ENCODE measurements around the gene SELENOF.
A peak's percentile ranks its signal among the peaks of the same experiment; 100 is the strongest.
"Not testable (repeated sequence)": the region's sequence is repeated elsewhere in the genome, so short reads cannot be mapped to it uniquely, and the experiment has no call there.

The SELENOF gene

DNA sequence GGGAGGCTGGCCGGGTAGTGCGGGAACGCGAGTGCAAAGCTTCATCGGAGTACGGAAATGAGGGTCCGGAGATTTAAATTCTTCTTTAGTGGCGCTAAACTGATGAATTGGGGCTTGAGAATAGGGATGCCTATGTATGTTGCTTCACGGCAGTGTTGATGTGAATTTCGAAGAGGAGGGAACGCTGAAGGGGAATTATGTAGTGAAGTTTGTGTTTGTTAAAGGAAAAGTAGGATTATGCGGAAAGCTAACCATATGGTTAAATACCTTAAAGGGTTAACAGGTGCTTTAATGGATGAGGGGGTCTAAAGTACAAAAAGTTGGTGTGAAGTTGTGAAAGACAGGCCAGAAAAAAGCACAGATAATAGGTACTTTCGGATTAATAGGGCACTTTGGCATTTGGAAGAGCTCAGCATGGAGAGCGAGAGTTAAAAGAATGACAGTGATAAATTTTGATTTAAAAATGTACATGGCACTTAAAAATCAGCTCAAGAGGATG is 1.9 kb upstream of the SELENOF start:
- DNase-seq, result no peak

DNA sequence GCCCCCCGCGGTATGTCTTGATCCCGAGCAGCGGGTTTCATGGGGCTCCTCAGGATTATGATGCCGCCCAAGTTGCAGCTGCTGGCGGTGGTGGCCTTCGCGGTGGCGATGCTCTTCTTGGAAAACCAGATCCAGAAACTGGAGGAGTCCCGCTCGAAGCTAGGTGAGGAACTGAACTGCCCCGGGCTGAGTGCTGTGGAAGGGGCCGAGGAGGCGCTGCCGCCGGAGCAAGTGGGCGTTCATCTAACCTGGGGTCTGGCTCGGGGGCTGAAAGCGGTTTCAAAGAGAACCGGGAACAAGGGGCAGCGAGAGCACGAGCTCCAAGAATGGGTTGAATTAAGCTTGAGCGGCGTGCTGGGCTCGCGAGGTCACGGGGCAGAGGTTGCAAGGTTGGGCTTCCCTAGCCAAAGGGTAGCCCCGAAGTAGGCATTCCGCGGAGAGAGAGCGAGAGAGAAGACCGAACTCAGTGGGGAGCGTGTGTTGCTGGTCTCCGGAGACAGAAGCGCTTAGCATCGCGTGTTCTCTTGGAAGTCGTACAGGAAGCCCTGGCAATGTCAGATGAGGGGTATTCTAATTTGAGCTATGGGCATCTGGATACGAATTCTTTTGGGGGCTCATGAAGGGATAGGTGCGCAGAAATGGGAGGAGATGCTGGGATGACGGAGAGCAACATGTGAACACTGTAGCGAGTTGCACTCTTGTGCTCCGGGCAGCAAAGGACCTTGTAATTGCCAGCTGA is 1.2 kb upstream of the SELENOF start:
- DNase-seq, result peak; percentile 43

DNA sequence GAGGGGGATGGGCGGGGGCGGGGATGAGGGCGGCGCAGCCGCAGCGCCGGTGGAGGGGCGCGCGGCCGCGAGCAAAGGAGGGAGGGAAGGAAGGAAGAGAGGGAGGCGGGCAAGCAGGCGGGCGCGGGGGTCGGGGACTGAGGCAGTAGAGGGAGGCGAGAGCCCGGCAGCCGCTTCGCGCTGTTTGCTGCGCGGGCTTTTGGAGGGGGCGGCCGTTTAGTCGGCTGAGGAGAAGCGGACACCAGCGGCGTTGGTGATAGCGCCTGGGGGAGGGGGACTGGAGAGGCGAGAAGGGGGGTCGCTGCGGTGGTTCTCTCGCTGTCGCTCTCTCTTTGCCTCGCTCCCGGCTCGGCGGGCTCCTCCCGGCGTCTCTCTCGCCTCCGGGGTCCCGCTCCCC is 673 bp upstream of the SELENOF start, which contains the start of gene HS2ST1:
Gene HS2ST1 (plus strand): TSS at position 35 of the 397 bp plus-strand sequence.
- DNase-seq, result no peak

DNA sequence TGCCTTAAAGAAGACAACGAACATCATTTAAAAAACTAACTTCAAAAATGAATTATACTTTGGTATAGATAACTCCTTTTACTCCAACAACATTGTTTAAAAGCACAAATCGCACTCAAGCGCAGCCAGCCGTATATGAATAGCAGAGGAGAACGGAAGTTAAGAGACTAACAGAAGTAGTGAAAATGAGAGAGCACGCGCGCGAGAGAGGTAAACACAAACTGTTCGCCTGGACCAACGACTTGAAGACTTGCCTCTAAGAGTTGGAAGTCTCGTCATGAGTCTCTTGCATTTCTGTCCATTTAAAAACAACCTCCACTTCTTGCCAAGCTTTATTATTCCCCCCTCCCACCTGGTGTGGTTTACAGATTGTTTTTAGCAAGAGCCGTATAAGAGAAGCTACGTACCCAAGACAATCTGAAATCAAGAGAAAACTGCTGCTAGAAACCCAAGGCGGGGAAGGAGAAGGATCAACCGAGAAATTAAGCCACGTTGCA is 479 bp downstream of the SELENOF start:
- DNase-seq, result no peak

DNA sequence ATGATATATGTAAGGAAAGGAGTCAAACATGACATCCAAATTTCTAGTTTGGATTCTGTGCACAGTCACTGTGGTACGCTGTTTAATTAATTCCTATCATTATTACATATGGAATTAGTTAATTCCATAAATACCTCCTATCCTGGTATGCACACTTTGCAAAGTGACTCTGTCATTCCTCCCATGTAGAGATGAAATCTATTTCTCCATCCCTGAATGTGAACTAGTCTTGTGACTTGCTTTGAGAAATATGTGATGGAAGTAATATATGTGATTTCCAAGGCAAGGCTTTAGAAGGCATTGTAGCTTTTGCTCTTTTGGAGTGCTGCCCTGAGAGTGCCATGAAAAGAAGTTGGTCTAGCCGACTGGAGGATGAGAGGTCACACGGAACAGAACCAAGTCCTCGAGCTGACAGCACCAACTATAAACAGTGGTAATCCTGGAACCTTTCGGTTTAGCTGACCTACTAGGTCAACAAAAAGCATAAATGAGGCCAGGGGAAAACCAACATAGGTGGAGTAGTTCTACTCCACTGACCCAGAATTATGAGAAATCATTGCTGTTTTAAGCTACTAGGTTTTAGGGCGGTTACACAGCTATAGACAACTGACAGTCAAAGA is 1.5 kb downstream of the SELENOF start:
- no peak for DNase-seq

DNA sequence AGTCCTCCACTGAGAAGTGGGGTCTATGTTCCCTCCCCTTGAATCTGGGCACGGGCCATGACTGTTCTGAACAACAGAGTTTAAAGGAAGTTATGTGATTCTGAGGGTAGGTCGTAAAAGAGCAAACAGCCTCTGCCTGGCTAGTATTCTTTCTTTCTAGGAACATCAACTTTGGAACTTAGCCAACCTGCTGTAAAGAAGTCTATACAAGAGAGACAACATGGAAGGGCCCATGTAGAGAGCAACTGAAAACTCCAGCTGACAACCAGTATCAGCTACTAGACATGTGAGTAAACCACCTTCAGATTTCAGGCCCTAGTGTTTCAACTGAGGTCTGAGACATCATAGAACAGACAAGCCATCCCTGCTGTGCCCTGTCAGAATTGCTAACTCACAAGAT is 7.5 kb downstream of the SELENOF start:
- no peak for DNase-seq

DNA sequence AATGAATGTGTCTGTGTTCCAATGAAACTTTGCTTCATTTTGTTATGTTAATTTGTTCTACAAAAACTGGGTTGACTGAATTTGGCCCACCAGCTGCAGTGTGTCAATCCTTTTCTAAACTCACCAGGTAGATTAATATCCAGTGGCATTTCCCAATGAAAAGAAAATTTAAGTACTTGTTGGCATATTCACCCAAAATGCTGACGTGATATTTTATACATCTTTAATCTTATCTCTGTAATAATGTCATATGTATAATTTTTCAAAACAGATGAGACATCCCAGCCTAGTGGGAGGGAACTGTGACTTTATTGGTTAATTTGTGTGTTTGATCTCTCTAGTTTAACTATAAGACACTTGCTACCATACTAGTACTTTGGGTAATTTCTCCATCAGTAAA is 8.1 kb downstream of the SELENOF start:
- no peak for DNase-seq

DNA sequence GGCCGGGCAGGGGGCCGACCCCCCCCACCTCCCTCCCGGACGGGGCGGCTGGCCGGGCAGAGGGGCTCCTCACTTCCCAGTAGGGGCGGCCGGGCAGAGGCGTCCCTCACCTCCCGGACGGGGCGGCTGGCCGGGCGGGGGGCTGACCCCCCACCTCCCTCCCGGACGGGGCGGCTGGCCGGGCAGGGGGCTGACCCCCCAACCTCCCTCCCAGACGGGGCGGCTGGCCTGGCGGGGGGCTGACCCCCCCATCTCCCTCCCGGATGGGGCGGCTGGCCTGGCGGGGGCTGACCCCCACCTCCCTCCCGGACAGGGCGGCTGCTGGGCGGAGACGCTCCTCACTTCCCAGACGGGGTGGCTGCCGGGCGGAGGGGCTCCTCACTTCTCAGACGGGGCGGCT is 14.5 kb downstream of the SELENOF start:
- not testable (repeated sequence) for DNase-seq

DNA sequence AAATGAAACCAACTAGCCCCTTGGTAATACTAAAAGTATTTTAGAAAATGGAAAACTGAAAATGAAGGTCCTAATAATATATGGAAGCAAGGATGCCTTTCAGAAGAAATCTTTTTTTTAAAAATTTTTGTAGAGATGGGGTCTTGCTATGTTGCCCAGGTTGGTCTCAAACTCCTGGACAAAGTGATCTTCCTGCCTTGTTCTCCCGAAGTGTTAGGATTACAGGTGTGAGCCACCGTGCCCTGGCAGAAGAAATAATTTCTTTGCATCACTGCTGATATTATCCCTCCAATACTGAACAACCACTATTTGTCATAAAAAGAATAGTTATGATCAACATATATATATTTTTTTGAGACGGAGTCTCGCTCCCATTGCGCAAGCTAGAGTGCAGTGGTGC is 25.6 kb downstream of the SELENOF start:
- no peak for DNase-seq

DNA sequence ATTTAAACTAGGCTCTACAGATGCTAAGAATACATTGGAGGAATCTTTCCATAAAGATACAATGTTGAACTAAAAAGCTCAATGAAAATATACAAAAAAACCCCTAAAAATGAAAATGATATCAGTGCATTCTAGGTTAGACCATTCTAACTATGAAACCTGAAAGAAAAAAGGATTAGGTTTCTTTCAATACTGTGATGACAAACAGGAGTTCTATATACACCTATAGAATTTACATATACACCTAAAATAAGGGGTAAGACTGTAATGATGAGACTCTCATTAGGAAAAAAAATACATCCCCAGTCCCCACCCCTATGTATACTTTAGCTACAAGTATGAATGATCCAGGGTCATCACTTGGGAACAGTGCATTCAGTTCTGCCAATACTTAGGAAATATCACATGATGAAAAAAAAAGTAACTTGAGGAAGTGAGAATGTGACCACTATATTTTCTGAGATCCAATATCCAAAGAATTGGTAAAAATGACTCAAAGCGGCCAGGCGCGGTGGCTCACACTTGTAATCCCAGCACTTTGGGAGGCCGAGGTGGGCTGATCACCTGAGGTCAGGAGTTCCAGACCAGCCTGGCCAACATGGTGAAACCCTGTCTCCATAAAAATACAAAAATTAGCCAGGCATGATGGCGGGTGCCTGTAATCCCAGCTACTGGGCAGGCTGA is 26.3 kb downstream of the SELENOF start:
- no peak for DNase-seq

DNA sequence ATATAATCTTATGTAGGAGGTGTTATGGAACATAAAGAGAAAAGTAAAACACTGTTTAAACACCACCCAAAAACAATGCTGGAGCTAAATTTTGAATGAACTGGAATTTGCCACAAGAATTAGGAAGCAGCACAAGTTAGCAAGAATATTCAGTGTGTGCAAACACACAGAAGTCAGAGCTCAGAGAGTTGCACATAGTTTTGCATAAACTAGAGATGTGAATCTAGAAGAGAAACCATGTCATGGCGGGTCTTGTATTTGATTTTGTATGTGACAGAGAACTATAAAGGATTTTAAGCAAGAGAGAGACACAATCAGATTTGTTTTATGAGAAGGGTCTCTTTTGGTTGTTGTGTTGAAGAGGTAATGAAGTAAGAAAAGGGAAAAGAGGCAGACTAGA is 38.2 kb downstream of the SELENOF start:
- DNase-seq, result no peak

DNA sequence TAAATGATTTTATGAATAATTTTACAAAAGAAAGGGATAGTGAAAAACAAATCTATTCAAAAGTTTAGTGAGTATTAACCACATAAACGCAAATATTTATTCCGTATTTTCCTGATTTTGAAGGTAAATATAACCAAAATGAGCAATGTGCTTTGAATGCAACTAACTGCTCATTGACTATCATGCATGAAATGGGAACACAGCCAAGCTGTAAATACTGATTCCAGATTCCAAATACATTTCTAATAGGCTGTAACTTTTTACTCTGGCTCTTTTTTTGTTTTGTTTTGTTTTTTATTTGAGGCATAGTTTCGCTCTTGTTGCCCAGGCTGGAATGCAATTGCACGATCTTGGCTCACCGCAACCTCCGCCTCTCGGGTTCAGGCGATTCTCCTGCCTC is 41.8 kb downstream of the SELENOF start:
- DNase-seq, result no peak

DNA sequence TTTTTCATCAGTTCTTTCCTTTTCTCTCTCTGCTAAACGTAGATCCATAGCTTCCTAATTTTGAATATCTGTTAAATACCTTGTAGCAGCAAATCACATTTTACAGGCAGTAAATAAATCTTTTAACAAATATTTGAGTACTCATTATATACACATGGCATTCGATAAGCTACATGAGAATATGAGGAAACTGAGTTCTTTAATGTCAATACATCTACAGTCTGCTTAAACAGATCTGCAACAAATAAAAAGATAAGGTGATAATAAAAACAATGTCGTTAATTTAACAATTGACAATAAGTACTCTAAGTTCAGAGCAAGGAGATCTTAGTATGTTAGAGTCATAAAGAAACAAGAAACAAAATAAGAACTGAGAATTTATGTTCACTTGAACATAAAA is 42.9 kb downstream of the SELENOF start:
- no peak for DNase-seq

DNA sequence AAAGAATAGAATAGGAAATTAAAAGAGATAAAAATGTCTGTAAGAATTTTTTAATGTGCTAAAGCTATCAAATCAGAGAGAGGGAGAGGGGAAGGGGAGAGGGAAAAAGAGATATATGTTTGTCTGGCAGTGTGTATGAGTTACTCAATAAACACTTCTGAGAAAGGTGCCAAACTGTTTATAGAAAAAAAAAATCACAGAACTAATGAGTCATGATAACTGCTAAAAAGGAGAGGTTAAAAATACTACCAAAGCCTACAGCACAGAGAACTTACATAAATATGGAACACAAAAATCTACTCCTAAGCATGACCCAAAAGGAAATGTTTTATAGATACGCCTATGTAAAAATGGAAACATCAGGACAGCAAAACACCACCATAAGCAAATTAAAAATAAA is 45.4 kb downstream of the SELENOF start:
- no peak for DNase-seq

DNA sequence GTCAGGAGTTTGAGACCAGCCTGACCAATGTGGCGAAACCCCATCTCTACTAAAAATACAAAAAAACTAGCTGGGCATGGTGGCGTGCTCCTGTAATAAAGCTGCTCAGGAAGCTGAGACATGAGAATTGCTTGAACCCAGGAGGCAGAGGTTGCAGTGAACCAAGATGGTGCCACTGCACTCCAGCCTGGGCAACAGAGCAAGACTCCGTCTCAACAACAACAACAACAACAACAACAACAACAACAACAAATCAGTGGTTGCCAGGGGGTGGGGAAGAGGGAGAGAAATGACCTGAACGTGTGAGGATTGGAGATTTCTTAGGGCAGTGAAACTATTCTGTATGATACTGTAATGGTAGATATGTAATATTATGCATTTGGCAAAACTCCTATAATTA is 46.6 kb downstream of the SELENOF start:
- not testable (repeated sequence) for DNase-seq

DNA sequence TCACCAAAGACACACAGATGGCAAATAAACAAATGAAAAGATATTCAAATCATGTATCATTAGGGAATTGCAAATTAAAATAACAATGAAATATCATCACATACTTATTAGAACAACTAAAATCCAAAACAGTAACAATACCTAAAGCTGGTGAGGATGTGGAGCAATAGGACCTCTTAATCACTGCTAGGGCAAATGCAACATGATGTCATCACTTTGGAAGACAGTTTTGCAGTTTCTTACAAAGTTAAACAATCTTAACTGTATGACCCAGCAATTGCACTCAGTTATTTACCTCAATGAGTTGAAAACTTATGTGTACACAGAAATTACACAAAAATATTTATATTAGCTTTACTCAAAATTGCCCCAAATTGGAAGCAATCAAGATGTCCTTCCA is 47.3 kb downstream of the SELENOF start:
- no peak for DNase-seq

DNA sequence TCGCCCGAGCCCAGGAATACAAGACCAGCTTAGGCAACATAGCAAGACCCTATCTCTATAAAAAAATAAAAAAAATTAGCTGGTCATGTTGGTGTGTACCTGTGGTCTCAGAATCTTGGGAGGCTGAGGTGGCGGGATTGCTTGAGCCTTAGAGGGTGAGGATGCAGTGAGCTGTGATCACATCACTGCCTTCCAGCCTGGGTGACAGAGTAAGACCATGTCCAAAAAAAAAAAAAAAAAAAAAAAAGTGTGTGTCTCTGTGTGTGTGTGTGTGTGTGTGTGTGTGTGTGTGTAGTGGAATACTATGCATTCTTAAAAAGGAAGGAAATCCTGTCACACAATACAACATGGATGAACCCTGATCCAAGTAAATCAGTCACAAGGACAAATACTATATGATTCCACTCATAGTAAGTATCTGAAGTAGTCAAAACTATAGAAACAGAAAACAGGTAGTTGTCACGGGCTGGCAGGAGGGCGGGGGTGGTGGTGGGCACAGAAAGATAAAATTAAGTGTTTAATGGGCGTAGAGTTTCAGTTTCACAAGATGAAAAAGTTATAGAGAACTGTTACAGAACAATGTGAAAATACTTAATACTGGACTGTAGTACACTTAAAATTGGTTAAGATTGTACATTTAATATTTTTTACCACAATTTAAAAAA is 47.8 kb downstream of the SELENOF start:
- DNase-seq, result no peak

DNA sequence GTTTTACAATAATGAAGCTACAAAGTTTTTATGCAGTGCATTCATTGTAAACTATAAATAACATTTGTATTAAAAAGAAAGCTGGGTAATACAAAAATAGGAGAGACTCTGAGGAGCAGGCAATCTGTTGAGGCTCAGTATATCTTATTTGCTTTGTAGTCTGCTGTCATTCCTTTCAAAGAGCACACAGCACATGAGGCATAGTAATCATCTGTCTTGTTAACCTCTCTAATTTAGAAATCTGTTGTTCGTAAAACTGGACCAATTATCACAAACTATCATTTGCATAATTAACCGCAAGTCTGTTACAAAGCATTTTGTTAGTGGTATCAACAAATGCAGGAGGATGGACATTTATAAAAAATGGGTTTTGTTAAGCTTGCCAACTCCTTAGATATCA is 51.0 kb downstream of the SELENOF start:
- DNase-seq, result no peak

DNA sequence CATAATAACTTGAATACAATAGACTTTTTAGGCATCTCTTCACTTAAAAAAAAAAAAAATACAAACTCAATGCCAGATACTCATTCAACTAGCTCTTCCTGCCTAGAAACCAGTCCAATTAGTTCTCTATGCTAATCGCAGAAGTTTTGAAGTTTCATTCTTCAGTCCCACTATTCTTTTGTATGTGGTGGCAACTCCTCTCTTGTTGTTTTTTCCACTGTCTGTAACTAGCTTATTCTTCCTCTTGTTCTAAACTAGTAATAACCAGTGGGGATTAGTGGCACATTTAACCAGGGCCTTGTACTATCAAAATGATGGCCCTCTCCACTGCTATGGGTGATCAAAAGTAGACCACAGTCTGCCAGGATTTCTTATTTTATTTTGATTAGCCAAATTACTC is 52.5 kb downstream of the SELENOF start:
- no peak for DNase-seq

DNA sequence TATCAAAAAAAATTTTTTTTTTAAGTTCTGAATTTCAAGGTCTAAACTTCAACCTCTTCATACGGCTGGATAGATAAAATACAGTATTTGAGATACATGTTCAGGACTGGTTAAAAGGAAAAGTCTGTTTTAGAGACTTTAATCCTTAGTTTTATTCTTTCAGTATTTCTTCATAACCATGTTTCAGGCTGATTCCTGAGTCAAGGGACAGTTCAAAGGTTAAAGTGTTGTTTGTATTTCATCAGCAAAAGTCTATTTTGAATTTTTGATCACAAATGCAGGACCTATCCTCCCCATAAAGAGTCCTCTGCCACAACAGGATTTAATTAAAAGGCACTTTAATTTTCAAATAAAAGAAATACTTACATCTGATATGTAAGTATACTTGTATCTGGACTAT is 53.5 kb downstream of the SELENOF start:
- DNase-seq, result no peak

DNA sequence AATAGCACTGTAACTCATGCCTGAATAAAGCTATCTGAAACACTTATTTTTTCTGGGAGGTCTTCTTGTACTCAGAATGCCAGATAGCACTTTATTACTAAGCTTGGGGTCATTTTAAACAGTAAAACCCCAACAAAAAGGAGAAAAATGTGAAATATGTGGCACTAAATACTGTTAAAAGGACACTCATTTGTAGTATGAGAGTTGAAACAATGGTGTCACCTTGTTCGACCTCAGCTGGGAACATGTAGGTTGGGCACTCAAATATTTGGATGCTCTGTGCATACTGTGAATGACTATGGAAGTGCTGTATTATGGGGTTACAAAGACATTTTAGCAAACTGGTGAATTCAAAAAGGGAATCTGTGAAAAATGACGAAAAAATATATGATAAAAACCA is 53.9 kb downstream of the SELENOF start:
- DNase-seq, result no peak

DNA sequence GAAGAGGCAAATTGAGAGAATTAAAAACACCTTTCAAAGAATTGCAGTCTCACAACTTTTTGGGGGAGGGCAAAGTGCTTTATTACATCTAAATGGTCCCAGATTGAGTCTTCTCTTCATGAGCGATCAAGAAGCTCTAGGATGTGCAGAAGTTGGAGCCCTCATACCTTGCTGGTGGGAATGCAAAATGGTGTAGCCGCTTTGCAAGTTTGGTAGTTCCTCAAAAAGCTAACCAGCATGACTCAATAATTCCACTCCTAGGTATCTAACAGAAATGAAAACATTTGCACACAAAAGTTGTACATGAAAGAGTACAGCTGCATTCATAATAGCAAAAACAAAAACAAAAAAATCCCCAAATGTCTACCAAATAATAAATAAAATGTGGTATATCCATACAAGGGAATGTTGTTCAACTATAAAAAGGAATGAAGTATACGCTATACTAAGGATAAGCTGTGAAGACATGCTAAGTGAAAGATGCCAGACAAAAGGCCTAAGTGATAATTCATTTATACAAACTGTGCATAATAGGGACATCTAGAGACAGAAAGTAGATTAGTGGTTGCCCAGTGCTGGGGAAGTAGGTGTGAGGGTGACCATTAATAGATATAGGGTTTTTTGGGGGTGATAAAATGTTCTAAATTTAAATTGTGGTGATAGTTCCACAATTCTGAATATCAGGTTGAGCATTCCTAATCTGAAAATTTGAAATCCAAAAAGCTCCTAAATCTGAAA is 55.2 kb downstream of the SELENOF start:
- DNase-seq, result no peak

DNA sequence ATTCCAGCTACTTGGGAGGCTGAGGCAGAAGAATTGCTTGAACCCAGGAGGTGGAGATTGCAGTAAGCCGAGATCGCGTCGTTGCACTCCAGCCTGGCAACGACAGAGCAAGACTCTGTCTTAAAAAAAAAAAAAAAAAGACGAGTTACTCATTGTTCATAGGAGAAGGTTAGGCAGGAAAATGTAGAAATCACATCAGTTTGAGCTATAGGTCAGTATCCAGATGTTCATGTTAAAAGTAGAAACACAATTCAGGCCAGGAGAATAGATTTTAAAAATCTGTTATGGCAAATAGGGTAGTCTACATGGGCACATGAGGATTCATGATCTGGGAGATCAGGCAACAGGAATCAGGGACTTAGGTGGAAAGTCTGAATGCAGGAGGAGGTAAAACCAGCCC is 57.7 kb downstream of the SELENOF start:
- no peak for DNase-seq
